Activated CD8-positive, alpha-beta memory T cell treated with anti-CD3 and anti-CD28 coated beads for 48 hours (primary cell): ENCODE results near the gene DDX46.
"Not testable (repeated sequence)": the region's sequence is repeated elsewhere in the genome, so short reads cannot be mapped to it uniquely, and the experiment has no call there.

Experiments used
- DNase-seq, 3 experiments: peaks; one replicate each; pipeline ENCODE4 v3.0.0-alpha.2; 2020; ENCODE audit warnings: low read depth in 2 of 3, low spot score in 2 of 3

Gene DDX46

GRCh38 chr5:134784946-134785620 lies 26.5 kb downstream of the DDX46 start:
- DNase-seq: no peak

GRCh38 chr5:134787692-134788091 lies 29.1 kb downstream of the DDX46 start:
- no peak for DNase-seq

GRCh38 chr5:134791580-134791979 lies 33.0 kb downstream of the DDX46 start:
- no peak for DNase-seq

- DNase-seq: no peak
Measured at GRCh38 chr5:134792286-134792685, 33.7 kb downstream of the DDX46 start.

GRCh38 chr5:134793111-134793510 lies 34.5 kb downstream of the DDX46 start:
- DNase-seq: no peak

GRCh38 chr5:134794082-134794481 lies 35.5 kb downstream of the DDX46 start:
- no peak for DNase-seq

- no peak for DNase-seq
Measured at GRCh38 chr5:134794819-134795218, 36.2 kb downstream of the DDX46 start.

- no peak for DNase-seq
Measured at GRCh38 chr5:134798468-134798867, 39.9 kb downstream of the DDX46 start.

- DNase-seq: no peak
Measured at GRCh38 chr5:134803821-134804220, 45.2 kb downstream of the DDX46 start.

- no peak for DNase-seq
Measured at GRCh38 chr5:134813407-134813806, 54.8 kb downstream of the DDX46 start.

- no peak for DNase-seq
Measured at GRCh38 chr5:134813827-134814226, 55.2 kb downstream of the DDX46 start.

GRCh38 chr5:134817006-134817405 lies 58.4 kb downstream of the DDX46 start:
- no peak for DNase-seq

GRCh38 chr5:134818776-134819175 lies 60.2 kb downstream of the DDX46 start:
- no peak for DNase-seq

GRCh38 chr5:134819407-134819963 lies 60.9 kb downstream of the DDX46 start:
- DNase-seq: no peak

GRCh38 chr5:134821841-134822240 lies 63.3 kb downstream of the DDX46 start:
- no peak for DNase-seq

GRCh38 chr5:134824681-134825080 lies 66.1 kb downstream of the DDX46 start:
- DNase-seq: no peak

GRCh38 chr5:134825212-134825611 lies 66.6 kb downstream of the DDX46 start:
- DNase-seq: no peak

- DNase-seq: no peak
Measured at GRCh38 chr5:134833340-134834032, 74.9 kb downstream of the DDX46 start.

GRCh38 chr5:134835623-134836022 lies 77.0 kb downstream of the DDX46 start:
- DNase-seq: no peak

GRCh38 chr5:134837530-134838181 lies 79.1 kb downstream of the DDX46 start:
- DNase-seq: no peak

GRCh38 chr5:134838361-134838760 lies 79.8 kb downstream of the DDX46 start:
- not testable (repeated sequence) for DNase-seq

GRCh38 chr5:134840811-134841210 lies 82.2 kb downstream of the DDX46 start:
- no peak for DNase-seq
